Stimulated activated effector memory CD8-positive, alpha-beta T cell treated with anti-CD3 and anti-CD28 coated beads, Interleukin-12 subunit alpha, Interleukin-12 subunit beta, amount 100 ng/mL, for 72 hours (primary cell): ENCODE results near the gene FARS2.

Experiments
- ATAC-seq: fragments of 150-1000 bp; cut with Tn5 transposase; 2 replicates; pipeline ENCODE4 v1.10.0; 2021
- DNase-seq, 2 donors: peaks; one replicate each; pipeline ENCODE4 v3.0.0; 2021 to 2022; ENCODE audit warnings: low spot score in 2 of 2
- H3K27ac Mint-ChIP-seq: one replicate; pipeline ENCODE4 v1.8.0; 2022; ENCODE audit warnings: mild to moderate bottlenecking, mixed read lengths
- H3K36me3 Mint-ChIP-seq: one replicate; pipeline ENCODE4 v1.8.0; 2022; ENCODE audit warnings: mild to moderate bottlenecking, mixed read lengths
- H3K4me1 Mint-ChIP-seq: one replicate; pipeline ENCODE4 v1.8.0; 2022; ENCODE audit warnings: mixed read lengths
- H3K4me3 Mint-ChIP-seq: one replicate; pipeline ENCODE4 v1.8.0; 2022; ENCODE audit warnings: mild to moderate bottlenecking, mixed read lengths
- H3K9me3 Mint-ChIP-seq: one replicate; pipeline ENCODE4 v1.8.0; 2022; ENCODE audit warnings: mixed read lengths

FARS2 gene

GRCh38 chr6:5390177-5390576 is 128.9 kb downstream of the FARS2 start:
- Mint-ChIP-seq H3K4me1 (peaks cover 11% of the 10 kb centered on the region), H3K27ac (no peak overlapping the region), H3K4me3 (no peak overlapping the region), H3K9me3 (no peaks in the 10 kb centered on the region), H3K36me3 (no peaks in the 10 kb centered on the region)
- no peak for ATAC-seq
- DNase-seq, result no peak

DNA sequence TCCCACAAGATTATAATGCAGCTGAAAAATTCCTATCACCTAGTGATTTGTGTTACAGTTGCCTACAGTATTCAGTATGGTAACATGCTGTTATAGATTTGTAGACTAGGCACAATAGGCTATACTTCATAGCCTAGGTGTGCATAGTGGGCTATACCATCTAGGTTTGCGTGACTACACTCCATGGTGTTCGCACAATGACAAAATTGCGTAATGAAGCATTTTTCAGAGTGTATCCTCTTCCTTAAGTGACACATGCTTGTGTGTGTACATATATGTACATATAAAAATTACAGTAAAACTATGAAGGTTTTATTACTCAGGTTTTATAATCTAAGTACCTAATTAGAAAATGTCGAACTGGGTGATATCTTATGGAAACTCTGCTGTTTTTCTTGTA is 133.0 kb downstream of the FARS2 start:
- DNase-seq (no peak), ATAC-seq (no peak)
- Mint-ChIP-seq H3K36me3 (no peaks in the 10 kb centered on the region), H3K4me1 (peaks cover 9% of the 10 kb centered on the region), H3K9me3 (no peaks in the 10 kb centered on the region), H3K4me3 (no peak overlapping the region), H3K27ac (no peak overlapping the region)

DNA sequence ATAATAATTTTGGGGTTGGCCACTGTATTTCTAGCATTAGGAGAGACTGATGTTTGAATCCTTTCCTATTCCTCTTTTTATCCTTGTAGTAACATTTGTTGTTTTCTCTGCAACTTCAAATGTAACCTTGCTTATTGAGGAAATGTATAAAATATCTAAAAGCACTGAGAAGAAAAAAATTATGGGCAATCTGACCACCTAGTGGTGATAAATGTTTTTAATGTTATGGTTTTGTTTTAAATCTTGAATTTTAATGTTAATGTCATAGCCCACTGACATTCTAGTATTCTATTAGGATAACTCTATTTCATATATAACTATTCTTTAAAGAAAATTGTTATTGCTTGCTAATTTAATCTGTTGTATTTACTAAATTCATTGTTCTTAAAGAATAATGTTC is 134.4 kb downstream of the FARS2 start:
- Mint-ChIP-seq H3K4me1 (peaks cover 14% of the 10 kb centered on the region), H3K36me3 (no peaks in the 10 kb centered on the region), H3K9me3 (no peaks in the 10 kb centered on the region), H3K4me3 (no peak overlapping the region), H3K27ac (no peak overlapping the region)
- DNase-seq, result no peak
- ATAC-seq, result no peak

- ATAC-seq (peak; percentile 100), DNase-seq (no peak)
- Mint-ChIP-seq H3K27ac (no peak overlapping the region), H3K36me3 (no peaks in the 10 kb centered on the region), H3K4me3 (no peak overlapping the region), H3K9me3 (no peaks in the 10 kb centered on the region), H3K4me1 (peaks cover 24% of the 10 kb centered on the region)
These were observed 137.2 kb downstream of the FARS2 start for GRCh38 chr6:5398530-5398929.

DNA sequence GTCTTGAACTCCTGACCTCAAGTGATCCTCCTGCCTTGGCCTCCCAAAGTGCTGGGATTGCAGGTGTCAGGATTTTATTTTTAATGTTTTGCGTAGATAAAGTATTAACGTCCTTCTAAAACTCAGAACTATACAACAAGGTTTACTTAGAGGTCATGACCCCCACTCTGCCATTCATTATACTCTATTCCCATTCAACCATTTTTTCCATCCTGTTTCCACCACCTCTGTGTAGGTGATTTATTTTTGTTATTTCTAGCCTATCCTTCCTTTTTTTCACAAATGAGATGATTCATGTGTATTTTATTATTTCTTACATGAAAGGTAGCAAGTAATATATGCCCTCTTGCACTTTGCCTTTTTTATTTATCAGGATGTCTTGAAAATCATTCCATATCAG is 138.1 kb downstream of the FARS2 start:
- H3K27ac Mint-ChIP-seq, result no peak overlapping the region
- H3K36me3 Mint-ChIP-seq, result no peaks in the 10 kb centered on the region
- peaks cover 26% of the 10 kb centered on the region for H3K4me1 Mint-ChIP-seq

DNA sequence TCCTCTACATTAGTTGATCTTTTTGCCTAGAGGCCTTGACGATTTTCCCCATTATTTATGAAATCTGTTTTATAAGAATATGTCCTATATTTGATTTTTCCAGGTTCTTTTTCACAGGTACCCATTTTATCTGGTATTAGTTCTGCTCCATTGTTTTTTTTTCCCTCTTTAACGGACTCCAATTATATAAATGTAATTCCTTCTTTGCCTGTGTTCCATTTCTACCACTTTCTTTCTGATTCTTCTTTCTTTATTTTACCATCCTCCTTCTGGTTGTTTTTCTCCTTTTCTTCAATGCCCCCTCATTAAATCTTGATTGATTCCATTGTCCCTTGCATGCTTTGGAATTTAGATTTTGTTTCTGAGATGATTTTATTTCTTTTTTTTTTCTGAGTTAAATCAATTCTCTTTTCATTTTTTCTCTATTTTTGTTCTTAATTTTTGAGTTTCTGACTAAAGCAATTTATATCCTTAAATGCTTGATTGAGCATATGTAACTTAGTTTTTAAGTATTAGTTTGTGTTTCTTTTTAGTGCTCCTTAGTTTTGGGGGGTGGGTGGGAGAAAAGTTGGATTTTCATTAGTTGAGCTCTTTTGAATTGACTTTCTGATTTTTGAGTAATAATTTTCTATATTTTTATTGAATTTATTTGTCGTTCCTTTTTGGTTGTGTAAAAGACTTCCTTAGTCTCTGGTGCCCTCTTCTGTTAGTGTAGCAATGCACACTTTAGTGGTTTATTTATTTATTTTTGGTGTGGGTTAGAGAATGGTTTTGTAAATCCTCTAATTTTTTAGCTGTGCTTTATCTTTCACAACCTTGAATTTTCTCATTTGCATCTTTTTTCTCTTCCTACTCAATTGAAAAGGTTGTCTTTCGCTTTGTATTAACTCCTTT is 140.8 kb downstream of the FARS2 start:
- peaks cover 26% of the 10 kb centered on the region for H3K4me1 Mint-ChIP-seq

More for the DNA sequence above, 138.1 kb downstream of the FARS2 start:
- Mint-ChIP-seq H3K9me3 (no peaks in the 10 kb centered on the region), H3K4me3 (no peak overlapping the region)
- ATAC-seq (no peak), DNase-seq (no peak)

DNA sequence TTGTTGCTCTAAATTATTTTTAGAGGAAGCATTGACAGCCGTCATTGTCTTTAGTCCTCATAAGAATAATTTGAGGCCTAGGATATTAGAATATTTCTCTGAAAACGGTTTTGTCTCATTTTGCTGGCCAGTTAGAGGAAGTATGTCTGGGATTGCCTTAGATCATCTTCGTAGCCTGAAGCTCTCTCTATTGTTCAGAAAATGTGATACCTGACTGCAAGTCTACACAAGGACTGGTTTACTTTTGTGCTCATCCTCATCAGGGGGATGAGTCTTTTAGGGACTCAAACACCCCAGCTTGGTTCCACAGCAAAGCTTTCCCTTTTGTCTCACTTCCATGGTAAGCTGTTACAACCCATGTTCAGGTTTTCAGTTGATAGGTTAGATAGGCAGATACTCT is 141.8 kb downstream of the FARS2 start:
- H3K27ac Mint-ChIP-seq, result no peak overlapping the region
- peaks cover 8% of the 10 kb centered on the region for H3K36me3 Mint-ChIP-seq
- H3K4me3 Mint-ChIP-seq, result no peak overlapping the region
- no peaks in the 10 kb centered on the region for H3K9me3 Mint-ChIP-seq
- peaks cover 28% of the 10 kb centered on the region for H3K4me1 Mint-ChIP-seq
- no peak for DNase-seq
- no peak for ATAC-seq

More for the DNA sequence above, 140.8 kb downstream of the FARS2 start:
- peaks cover 8% of the 10 kb centered on the region for H3K36me3 Mint-ChIP-seq
- DNase-seq, result no peak
- no peak overlapping the region for H3K4me3 Mint-ChIP-seq
- no peak overlapping the region for H3K27ac Mint-ChIP-seq
- ATAC-seq, result no peak
- H3K9me3 Mint-ChIP-seq, result no peaks in the 10 kb centered on the region

GRCh38 chr6:5403609-5404008 is 142.3 kb downstream of the FARS2 start:
- Mint-ChIP-seq H3K36me3 (peaks cover 8% of the 10 kb centered on the region), H3K4me1 (peaks cover 30% of the 10 kb centered on the region), H3K4me3 (no peak overlapping the region), H3K27ac (no peak overlapping the region), H3K9me3 (no peaks in the 10 kb centered on the region)
- ATAC-seq (no peak), DNase-seq (no peak)

DNA sequence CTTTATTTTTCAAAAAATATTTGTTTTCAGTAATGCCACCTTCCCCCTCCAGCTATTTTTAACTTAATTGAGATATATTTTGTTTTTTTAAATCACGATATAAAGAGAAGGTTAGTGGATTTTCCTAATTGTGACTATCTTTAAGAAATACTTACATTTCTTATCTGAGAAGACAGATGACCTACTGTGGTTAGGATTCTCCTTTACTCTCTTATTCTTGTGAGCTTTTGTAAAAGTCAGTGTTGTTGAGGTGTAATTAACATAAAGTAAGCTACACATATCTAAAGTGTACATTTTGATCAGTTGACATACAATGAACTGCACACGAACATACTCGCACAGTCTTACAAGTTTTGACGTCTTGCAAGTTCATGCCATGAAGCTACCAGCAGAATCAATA is 144.7 kb downstream of the FARS2 start:
- DNase-seq, result no peak
- Mint-ChIP-seq H3K27ac (no peak overlapping the region), H3K36me3 (peaks cover 8% of the 10 kb centered on the region), H3K4me3 (no peak overlapping the region), H3K4me1 (peaks cover 17% of the 10 kb centered on the region), H3K9me3 (no peaks in the 10 kb centered on the region)
- no peak for ATAC-seq

DNA sequence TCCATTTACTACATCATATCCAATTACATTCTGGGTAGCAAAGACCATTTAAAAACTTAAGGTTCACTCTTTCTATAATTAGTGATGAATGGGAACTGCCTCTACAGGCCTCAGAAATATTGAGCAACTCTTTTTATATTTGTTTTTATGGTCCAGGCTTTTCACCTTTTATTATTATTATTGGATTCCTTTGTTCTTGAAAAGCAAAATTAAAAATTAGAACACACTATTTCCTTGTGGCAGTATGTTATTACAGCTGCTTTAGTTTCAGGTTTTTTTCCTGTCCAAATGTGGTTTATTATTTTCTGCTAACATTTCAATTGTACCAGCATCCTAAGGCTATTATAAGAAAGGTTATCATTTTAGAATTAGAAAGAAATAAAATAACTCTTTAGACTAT is 150.1 kb downstream of the FARS2 start:
- Mint-ChIP-seq H3K36me3 (peaks cover 4% of the 10 kb centered on the region), H3K27ac (no peak overlapping the region)

GRCh38 chr6:5412017-5412416 is 150.7 kb downstream of the FARS2 start:
- ATAC-seq, result no peak

More for the DNA sequence above, 150.1 kb downstream of the FARS2 start:
- no peak for DNase-seq
- ATAC-seq, result no peak
- Mint-ChIP-seq H3K4me3 (no peak overlapping the region), H3K4me1 (peaks cover 4% of the 10 kb centered on the region), H3K9me3 (no peaks in the 10 kb centered on the region)

GRCh38 chr6:5412663-5413062 is 151.3 kb downstream of the FARS2 start:
- H3K9me3 Mint-ChIP-seq, result peaks cover 3% of the 10 kb centered on the region
- H3K4me3 Mint-ChIP-seq, result no peak overlapping the region
- ATAC-seq, result no peak
- no peak for DNase-seq
- H3K4me1 Mint-ChIP-seq, result peaks cover 9% of the 10 kb centered on the region
- no peak overlapping the region for H3K27ac Mint-ChIP-seq
- peaks cover 4% of the 10 kb centered on the region for H3K36me3 Mint-ChIP-seq

More at GRCh38 chr6:5412017-5412416, 150.7 kb downstream of the FARS2 start:
- DNase-seq, result no peak
- Mint-ChIP-seq H3K4me1 (peaks cover 4% of the 10 kb centered on the region), H3K4me3 (no peak overlapping the region), H3K27ac (no peak overlapping the region), H3K9me3 (no peaks in the 10 kb centered on the region), H3K36me3 (peaks cover 4% of the 10 kb centered on the region)

DNA sequence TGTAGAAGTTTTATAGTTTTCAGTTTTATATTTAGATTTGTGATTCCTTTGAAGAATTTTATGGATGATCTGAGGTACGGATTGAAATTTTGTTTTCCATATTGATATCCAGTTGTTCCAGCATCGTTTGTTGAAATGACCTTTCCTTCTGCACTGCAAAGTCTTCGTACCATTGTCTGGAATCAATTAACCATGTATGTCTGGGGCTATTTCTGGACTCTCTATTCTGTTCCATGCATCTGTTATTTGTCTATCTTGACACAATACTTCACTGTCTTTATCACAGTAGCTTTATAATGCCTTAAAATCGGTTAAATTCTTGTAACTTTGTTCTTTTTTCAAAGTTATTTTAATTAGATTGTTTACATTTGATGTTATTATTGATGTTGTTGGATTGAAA is 154.9 kb downstream of the FARS2 start:
- peaks cover 4% of the 10 kb centered on the region for H3K36me3 Mint-ChIP-seq
- peaks cover 3% of the 10 kb centered on the region for H3K9me3 Mint-ChIP-seq
- DNase-seq (no peak), ATAC-seq (no peak)
- peaks cover 6% of the 10 kb centered on the region for H3K4me1 Mint-ChIP-seq
- no peak overlapping the region for H3K27ac Mint-ChIP-seq
- H3K4me3 Mint-ChIP-seq, result no peak overlapping the region

DNA sequence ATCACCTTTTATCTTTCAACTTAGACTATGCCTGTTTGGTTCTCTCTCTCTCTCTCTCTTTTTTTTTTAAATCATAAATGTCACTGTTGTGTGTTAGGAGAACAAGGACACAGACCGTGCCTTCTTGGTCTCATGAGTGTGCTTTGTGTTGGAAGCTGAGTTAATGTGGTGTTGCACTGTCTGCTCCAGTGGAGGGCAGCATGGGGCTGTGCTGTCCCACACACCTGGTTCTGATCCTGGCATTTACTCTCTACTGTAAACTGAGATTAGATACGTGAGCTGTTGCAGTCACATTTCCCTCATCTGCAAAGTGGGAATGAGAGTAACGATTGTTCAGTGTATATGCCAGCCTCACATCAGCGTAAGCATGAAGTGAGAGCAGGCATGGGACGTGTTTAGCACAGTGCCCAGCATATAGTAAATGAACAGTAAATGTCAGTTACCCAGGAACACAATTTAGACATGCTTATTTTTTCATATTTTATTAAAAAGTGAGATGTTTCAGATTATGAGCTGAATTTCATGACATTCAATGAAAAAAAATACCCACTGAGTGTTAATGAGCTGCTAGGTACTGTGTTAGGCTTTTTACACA is 161.1 kb downstream of the FARS2 start:
- DNase-seq (no peak), ATAC-seq (no peak)
- no peak overlapping the region for H3K4me3 Mint-ChIP-seq
- H3K36me3 Mint-ChIP-seq, result no peaks in the 10 kb centered on the region
- peaks cover 2% of the 10 kb centered on the region for H3K9me3 Mint-ChIP-seq
- peaks cover 17% of the 10 kb centered on the region for H3K4me1 Mint-ChIP-seq
- H3K27ac Mint-ChIP-seq, result no peak overlapping the region

- no peak overlapping the region for H3K4me3 Mint-ChIP-seq
- no peaks in the 10 kb centered on the region for H3K9me3 Mint-ChIP-seq
- ATAC-seq, result no peak
These were observed 161.9 kb downstream of the FARS2 start for GRCh38 chr6:5423251-5423650.

GRCh38 chr6:5424726-5425125 is 163.4 kb downstream of the FARS2 start:
- H3K27ac Mint-ChIP-seq, result peak overlapping the region; percentile 24
- peaks cover 14% of the 10 kb centered on the region for H3K4me1 Mint-ChIP-seq
- DNase-seq (no peak), ATAC-seq (no peak)
- no peaks in the 10 kb centered on the region for H3K9me3 Mint-ChIP-seq
- no peak overlapping the region for H3K4me3 Mint-ChIP-seq
- peaks cover 4% of the 10 kb centered on the region for H3K36me3 Mint-ChIP-seq

More at GRCh38 chr6:5423251-5423650, 161.9 kb downstream of the FARS2 start:
- no peak for DNase-seq
- Mint-ChIP-seq H3K4me1 (peaks cover 14% of the 10 kb centered on the region), H3K36me3 (no peaks in the 10 kb centered on the region), H3K27ac (no peak overlapping the region)
